GM10248 (cell line): ENCODE results near the gene TMC5.

Source experiments
- CTCF ChIA-PET: fragments of 300-600 bp; sonication (Branson Sonifier 250); formaldehyde crosslinking; extraction: SDS; loops from one replicate; lab custom pipeline; 2021; ENCODE audit warnings: antibody characterized with exemption; lab: Yijun Ruan, JAX
- POLR2A ChIA-PET: fragments of 350-650 bp; sonication (Branson Sonifier 250); formaldehyde crosslinking; extraction: SDS; loops from one replicate; lab custom pipeline; 2020; ENCODE audit warnings: antibody characterized with exemption; lab: Yijun Ruan, JAX
- DNase-seq: peaks from one replicate; pipeline ENCODE4 v3.0.0; 2012; ENCODE audit errors: extremely low spot score
- CTCF ChIP-seq: IDR thresholded peaks from 2 replicates; pipeline ENCODE4 v1.5.1; 2012; ENCODE audit warnings: mild to moderate bottlenecking, low read depth; ENCODE audit errors: extremely low read depth, missing control alignments, control extremely low read depth

The TMC5 gene

GRCh38 chr16:19517424-19518089, 99.9 kb downstream of the TMC5 start:
- POLR2A ChIA-PET = no interaction called here
- TF ChIP-seq CTCF = no peak
- CTCF ChIA-PET = interaction anchor here (1.4 to 2.7 kb wide), 2 partner anchors 14 to 38 kb away, joined by 3 to 17 read pairs; partner anchors contain the start of gene VPS35L
- DNase-seq = no peak

- POLR2A ChIA-PET = no interaction called here
- no peak for TF ChIP-seq CTCF
- DNase-seq = no peak
- CTCF ChIA-PET = interaction anchor here (1.4 to 2.3 kb wide), 2 partner anchors 36 to 37 kb away, joined by 3 to 9 read pairs; partner anchors contain the start of gene VPS35L
These were observed 100.7 kb downstream of the TMC5 start for GRCh38 chr16:19518388-19518787.

GRCh38 chr16:19520861-19521331, 103.2 kb downstream of the TMC5 start:
- POLR2A ChIA-PET = interaction anchor here (0.7 kb wide), 1 partner anchor 25 kb away, joined by 3 read pairs; no protein-coding TSS in a partner anchor
- CTCF ChIA-PET = interaction anchor here (1.0 to 2.3 kb wide), 2 partner anchors 17 to 34 kb away, joined by 3 to 9 read pairs; partner anchors contain the start of gene VPS35L
- no peak for TF ChIP-seq CTCF
- peak; percentile 27 for DNase-seq

GRCh38 chr16:19521471-19522396, 104.1 kb downstream of the TMC5 start, which contains the start of gene GDE1:
GDE1 (minus strand) TSS chr16:19522098; CDS start chr16:19521964, 134 bp downstream.
- POLR2A ChIA-PET = no interaction called here
- peak; percentile 95 for DNase-seq
- TF ChIP-seq CTCF = peak; percentile 39
- CTCF ChIA-PET = interaction anchor here (1.0 kb wide), 1 partner anchor 18 kb away, joined by 3 read pairs; no protein-coding TSS in a partner anchor

GRCh38 chr16:19522397-19522732, 104.7 kb downstream of the TMC5 start:
- no peak for TF ChIP-seq CTCF
- ChIA-PET POLR2A (no interaction called here), CTCF (no interaction called here)
- no peak for DNase-seq

GRCh38 chr16:19522760-19523159, 105.1 kb downstream of the TMC5 start:
- DNase-seq = no peak
- ChIA-PET POLR2A (no interaction called here), CTCF (no interaction called here)
- TF ChIP-seq CTCF = no peak
